ENCODE results near the gene SPATC1L. TPM values are rescaled to one million over a fixed set of nuclear protein-coding genes. Genes with fewer than 3 reads are reported as not detected.

Gene SPATC1L
- total RNA-seq, 2 donors from 2014 or later = 4.4 to 9.6 TPM

GRCh38 chr21:46152927-46153246 is 31.4 kb downstream of the SPATC1L start:
- no peaks in the 10 kb centered on the region for H3K36me3 ChIP-seq (replicated peaks in 1 of 2; ENCODE audit: insufficient read depth in 1 of 2, low read depth in 2 of 2)
- no peaks in the 10 kb centered on the region for H3K9me3 ChIP-seq
- no peak overlapping the region for H3K27ac ChIP-seq
- intact Hi-C loops (cut with DNase I) = no loop called here
- peak in 1 of 4 donors; percentile 1 for DNase-seq
- no peak for TF ChIP-seq POLR2A (IDR thresholded peaks at IDR 0.05)
- no peak for TF ChIP-seq CTCF (IDR thresholded peaks at IDR 0.05)
- ATAC-seq = peak; percentile 47
- 13 to 25% methylated on average over 10 to 16 of the region's 18 CpGs for WGBS, 2 donors
- H3K4me3 ChIP-seq = no peak overlapping the region
- H3K27me3 ChIP-seq = no peaks in the 10 kb centered on the region
- H3K4me1 ChIP-seq = peaks cover 14% of the 10 kb centered on the region

DNA sequence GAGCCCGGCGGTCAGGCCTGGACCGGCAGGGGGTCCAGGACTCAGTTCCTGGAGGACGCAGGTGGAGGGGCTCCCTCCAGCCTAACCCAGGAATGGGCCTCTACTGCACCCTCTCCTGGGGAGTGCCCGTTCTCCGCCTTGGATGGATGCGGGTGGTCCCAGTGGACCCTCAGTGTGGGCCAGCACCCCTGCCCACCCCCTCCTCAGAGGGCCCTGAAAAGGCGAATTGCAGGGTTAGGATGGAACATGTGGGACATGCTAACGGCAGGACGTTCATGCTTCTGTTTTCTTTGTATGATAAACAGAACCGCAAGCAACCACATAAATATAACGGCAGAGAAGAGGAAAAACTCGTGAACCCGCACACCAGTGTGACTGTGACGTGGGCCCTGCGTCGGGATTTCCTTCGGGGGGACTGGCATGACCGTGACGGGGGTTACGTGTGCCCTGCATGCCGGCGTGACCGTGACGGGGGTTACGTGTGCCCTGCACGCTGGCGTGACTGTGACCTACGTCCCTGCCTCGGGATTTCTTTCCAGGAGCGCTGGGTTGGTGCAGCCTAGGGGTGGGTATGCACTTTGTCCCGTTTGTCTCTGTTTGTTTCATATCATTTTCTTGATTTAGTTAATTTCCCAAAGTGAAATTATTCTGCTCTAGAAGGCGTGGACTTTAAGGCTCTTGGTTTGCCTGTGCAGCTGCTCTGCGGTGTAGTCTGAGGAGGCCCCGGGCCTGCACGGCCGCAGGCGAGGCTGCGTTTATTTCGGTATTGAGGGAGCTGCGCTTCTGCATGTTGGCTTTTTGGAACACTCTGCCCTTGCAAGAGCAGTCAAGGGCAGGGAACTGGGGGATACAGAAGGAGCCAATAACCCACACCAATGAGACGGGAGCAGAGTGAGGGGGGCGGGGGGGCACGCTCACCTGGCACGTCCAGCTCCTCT is 32.0 kb downstream of the SPATC1L start:
- 83 to 85% methylated on average over 30 to 45 of the region's 45 CpGs for WGBS, 2 donors
- intact Hi-C loops (cut with DNase I) = no loop called here
- no peaks in the 10 kb centered on the region for H3K36me3 ChIP-seq (replicated peaks in 1 of 2; ENCODE audit: insufficient read depth in 1 of 2, low read depth in 2 of 2)
- no peak overlapping the region for H3K4me3 ChIP-seq
- no peak for ATAC-seq
- H3K9me3 ChIP-seq = no peaks in the 10 kb centered on the region
- no peak overlapping the region for H3K27ac ChIP-seq
- no peaks in the 10 kb centered on the region for H3K27me3 ChIP-seq
- peaks cover 14% of the 10 kb centered on the region for H3K4me1 ChIP-seq
- no peak for TF ChIP-seq POLR2A (IDR thresholded peaks at IDR 0.05)
- TF ChIP-seq CTCF (IDR thresholded peaks at IDR 0.05) = no peak
- DNase-seq = peak; percentile 1 to 8 (median 6)

DNA sequence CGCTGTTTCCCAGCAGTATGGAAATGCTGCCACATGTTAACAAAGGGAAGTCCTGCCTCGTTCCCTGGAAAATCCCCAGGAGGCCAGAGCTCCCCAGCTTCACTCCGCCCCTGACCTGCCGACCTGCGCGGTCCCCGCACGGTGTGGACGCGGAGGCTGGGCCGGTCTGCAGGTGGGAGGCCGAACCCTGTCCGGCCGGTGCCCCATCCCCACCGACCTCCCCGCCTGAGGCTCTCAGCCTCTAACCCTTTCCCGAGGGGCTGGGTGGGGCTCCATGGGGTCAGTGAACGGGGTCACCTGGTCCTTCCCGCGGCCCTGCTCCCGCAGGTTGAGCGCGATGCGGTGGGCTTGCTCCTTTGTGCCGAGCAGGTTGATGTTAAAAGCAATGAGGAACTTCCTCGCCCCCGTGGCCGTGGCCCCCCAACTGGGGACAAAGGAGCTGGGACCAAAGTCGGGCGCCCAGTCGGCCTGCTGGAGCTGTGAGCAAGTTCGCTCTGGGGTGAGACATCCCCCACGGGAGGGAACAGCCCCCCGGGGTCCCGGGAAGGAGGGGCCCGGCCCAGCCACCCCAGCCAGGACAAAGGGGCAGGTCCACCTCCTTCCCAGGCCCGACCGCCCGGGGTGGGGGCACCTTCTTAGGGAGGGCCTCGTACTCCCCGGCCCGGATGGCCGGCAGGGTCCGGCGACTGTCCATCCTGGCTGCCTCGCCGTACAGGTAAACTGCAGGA is 32.8 kb downstream of the SPATC1L start:
- DNase-seq = peak in 3 of 4 donors; percentile 3 to 8 (median 7)
- intact Hi-C loops (cut with DNase I) = no loop called here

GRCh38 chr21:46150491-46151121 is 33.7 kb downstream of the SPATC1L start:
- Histone ChIP-seq H3K9me3 (no peaks in the 10 kb centered on the region), H3K27me3 (no peaks in the 10 kb centered on the region), H3K36me3 (replicated peaks in 1 of 2; ENCODE audit: insufficient read depth in 1 of 2, low read depth in 2 of 2) (no peaks in the 10 kb centered on the region), H3K4me1 (peaks cover 14% of the 10 kb centered on the region), H3K4me3 (no peak overlapping the region), H3K27ac (no peak overlapping the region)
- WGBS, 2 donors = 80 to 84% methylated on average over 14 to 24 of the region's 24 CpGs
- intact Hi-C loops (cut with DNase I) = no loop called here
- DNase-seq (peak in 1 of 4 donors; percentile 4), ATAC-seq (no peak)
- TF ChIP-seq POLR2A (IDR thresholded peaks at IDR 0.05) (no peak), CTCF (IDR thresholded peaks at IDR 0.05) (no peak)

More for the DNA sequence above, 32.8 kb downstream of the SPATC1L start:
- Histone ChIP-seq H3K9me3 (no peaks in the 10 kb centered on the region), H3K27me3 (no peaks in the 10 kb centered on the region), H3K27ac (no peak overlapping the region), H3K36me3 (replicated peaks in 1 of 2; ENCODE audit: insufficient read depth in 1 of 2, low read depth in 2 of 2) (no peaks in the 10 kb centered on the region), H3K4me3 (no peak overlapping the region), H3K4me1 (peaks cover 14% of the 10 kb centered on the region)
- ATAC-seq = no peak
- no peak for TF ChIP-seq POLR2A (IDR thresholded peaks at IDR 0.05)
- no peak for TF ChIP-seq CTCF (IDR thresholded peaks at IDR 0.05)
- 73 to 82% methylated on average over 10 to 42 of the region's 47 CpGs for WGBS, 2 donors
